AG04450 (cell line): Measurements from ENCODE around the gene TIMP2. TPM values are rescaled to one million over a fixed set of nuclear protein-coding genes. Genes with fewer than 3 reads are reported as not detected.

ENCODE experiments used
- CTCF ChIA-PET: fragments of 300-600, 350-600 bp; formaldehyde crosslinking; extraction: SDS; loops from one replicate; lab custom pipeline; 2022; ENCODE audit warnings: antibody characterized with exemption, inconsistent platforms; lab: Charles Lee
- POLR2A ChIA-PET: fragments of 350-600 bp; formaldehyde crosslinking; extraction: SDS; loops from one replicate; lab custom pipeline; 2021; ENCODE audit warnings: antibody characterized with exemption, inconsistent platforms; lab: Yijun Ruan, JAX
- DNase-seq: peaks from one replicate; pipeline ENCODE4 v3.0.0-alpha.2; 2011; ENCODE audit warnings: low read depth, low spot score
- H3K27ac ChIP-seq: one replicate; pipeline ENCODE4 v1.5.1; 2012; ENCODE audit warnings: low read depth, low read length, control low read depth
- H3K27me3 ChIP-seq: one replicate; pipeline ENCODE4 v1.6.0; 2012; ENCODE audit warnings: low read length; ENCODE audit not compliant: control insufficient read depth, insufficient read depth
- H3K4me3 ChIP-seq: 2 replicates; pipeline ENCODE4 v1.5.1; 2011; ENCODE audit warnings: mild to moderate bottlenecking, low read depth, low read length, control low read depth
- H3K9me3 ChIP-seq: 2 replicates; pipeline ENCODE4 v1.5.1; 2012; ENCODE audit warnings: low read length; ENCODE audit not compliant: control insufficient read depth, insufficient read depth
- polyA plus RNA-seq: library from polyadenylated mRNA; depleted of rRNA; stranded (reverse); fragments of >200 nt; gene quantifications from 2 replicates; pipeline ENCODE4 v1.2.3, GENCODE V29; 2011
- TF ChIP-seq, protein P1 (sequence below): IDR thresholded peaks from 2 replicates; pipeline ENCODE4 v1.5.1; 2011; ENCODE audit warnings: low read depth, low read length, control low read depth, inconsistent platforms

The TIMP2 gene
- polyA plus RNA-seq, 1 experiment = 356 TPM

DNA sequence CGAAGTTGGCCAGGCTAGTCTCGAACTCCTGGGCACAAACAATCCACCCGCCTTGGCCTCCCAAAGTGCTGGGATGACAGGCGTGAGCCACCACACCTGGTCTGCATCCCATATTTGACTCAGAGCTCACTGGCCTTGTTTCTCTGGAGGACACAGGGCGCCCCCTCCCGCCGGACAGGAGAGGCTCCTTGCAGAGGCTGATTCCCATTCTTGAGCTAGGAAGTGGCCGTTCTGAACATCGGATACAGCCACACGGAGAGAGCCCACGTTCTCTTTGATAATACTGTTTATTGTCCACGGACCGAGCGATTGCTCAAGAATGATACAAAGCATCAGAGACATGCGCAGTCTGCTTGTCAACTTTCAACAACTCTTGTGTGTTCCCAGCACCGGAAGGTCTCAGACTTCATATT is 72.5 kb downstream of the TIMP2 start:
- H3K9me3 ChIP-seq = no peaks in the 10 kb centered on the region
- ChIA-PET POLR2A (interaction anchor here (0.7 to 0.9 kb wide), 3 partner anchors 13 to 122 kb away, joined by 3 to 6 read pairs (median 3); no protein-coding TSS in a partner anchor), CTCF (interaction anchor here (0.6 to 2.4 kb wide), 8 partner anchors 10 to 140 kb away, joined by 3 to 13 read pairs (median 4); no protein-coding TSS in a partner anchor)
- DNase-seq = no peak
- no peaks in the 10 kb centered on the region for H3K27me3 ChIP-seq
- no peak overlapping the region for H3K4me3 ChIP-seq
- H3K27ac ChIP-seq = peak overlapping the region; percentile 31
- TF ChIP-seq, protein P1, sequence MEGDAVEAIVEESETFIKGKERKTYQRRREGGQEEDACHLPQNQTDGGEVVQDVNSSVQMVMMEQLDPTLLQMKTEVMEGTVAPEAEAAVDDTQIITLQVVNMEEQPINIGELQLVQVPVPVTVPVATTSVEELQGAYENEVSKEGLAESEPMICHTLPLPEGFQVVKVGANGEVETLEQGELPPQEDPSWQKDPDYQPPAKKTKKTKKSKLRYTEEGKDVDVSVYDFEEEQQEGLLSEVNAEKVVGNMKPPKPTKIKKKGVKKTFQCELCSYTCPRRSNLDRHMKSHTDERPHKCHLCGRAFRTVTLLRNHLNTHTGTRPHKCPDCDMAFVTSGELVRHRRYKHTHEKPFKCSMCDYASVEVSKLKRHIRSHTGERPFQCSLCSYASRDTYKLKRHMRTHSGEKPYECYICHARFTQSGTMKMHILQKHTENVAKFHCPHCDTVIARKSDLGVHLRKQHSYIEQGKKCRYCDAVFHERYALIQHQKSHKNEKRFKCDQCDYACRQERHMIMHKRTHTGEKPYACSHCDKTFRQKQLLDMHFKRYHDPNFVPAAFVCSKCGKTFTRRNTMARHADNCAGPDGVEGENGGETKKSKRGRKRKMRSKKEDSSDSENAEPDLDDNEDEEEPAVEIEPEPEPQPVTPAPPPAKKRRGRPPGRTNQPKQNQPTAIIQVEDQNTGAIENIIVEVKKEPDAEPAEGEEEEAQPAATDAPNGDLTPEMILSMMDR = peak; percentile 41

DNA sequence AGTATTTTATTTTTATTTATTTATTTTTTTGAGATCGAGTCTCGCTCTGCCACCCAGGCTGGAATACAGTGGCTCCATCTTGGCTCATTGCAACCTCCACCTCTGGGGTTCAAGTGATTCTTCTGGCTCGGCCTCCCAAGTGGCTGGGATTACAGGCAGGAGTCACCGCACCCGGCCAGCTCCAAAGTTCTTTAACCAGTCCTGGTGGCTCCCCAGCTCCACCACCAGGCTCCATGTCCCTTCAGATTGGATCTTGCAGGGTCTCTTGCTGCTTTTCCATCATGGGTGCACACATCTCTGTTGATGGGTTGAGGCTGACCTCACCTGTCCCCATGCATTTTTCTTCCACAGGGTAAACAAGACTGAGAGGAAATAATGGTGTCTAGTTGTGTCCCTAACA is 76.2 kb downstream of the TIMP2 start:
- Histone ChIP-seq H3K27me3 (no peaks in the 10 kb centered on the region), H3K4me3 (no peak overlapping the region), H3K27ac (no peak overlapping the region), H3K9me3 (no peaks in the 10 kb centered on the region)
- ChIA-PET POLR2A (no interaction called here), CTCF (interaction anchor here (0.6 kb wide), 1 partner anchor 122 kb away, joined by 3 read pairs; no protein-coding TSS in a partner anchor)
- DNase-seq = no peak
- TF ChIP-seq, protein P1 = no peak

DNA sequence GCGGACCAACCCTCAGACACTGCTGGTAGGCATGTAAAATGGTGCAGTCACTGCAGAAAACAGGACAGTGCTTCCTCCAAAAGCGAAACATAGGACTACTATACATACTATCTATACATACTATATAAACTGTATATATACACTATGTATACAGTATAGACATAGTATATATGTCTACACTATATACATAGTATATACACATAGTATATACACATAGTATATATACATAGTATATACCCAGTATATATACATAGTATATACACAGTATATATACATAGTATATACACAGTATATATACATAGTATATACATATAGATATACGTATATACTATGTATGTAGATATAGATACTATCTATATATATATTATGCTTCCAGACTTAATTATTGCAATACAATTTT is 78.1 kb downstream of the TIMP2 start:
- CTCF ChIA-PET = interaction anchor here (1.4 kb wide), 1 partner anchor 19 kb away, joined by 8 read pairs; no protein-coding TSS in a partner anchor

DNA sequence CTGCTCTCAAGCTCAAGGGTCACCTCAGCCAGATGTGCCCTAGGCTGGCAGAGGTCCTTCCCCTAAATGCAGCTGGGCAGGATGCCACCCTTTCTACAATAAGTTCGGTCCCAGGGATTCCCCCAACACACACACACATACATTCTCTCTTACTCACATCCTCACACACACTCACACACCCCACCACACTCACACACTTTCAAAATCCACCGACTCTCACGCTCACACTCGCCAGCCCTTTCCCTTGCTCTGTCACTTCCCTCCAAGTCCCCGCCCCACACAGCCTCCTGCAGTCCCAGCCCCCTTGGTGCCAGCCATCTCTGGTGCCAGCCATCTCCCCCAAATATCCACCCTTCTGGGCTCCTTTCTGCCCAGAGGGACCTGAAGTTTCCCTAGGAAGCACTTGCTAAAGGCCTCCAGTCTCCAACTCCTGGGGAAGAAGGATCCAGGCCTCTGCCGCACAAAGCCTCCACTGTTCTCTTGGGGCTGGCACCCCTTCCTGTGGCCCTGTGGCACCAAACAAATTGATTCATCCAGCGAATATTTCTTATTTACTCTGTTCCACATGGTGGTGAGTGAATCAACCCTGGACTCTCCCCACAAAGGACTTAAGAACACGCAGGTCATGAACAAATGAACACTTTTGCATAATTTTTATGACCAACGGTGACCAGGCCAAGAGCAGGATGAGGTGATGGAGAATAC is 80.7 kb downstream of the TIMP2 start:
- CTCF ChIA-PET = no interaction called here
- POLR2A ChIA-PET = no interaction called here
- no peak for DNase-seq
- no peaks in the 10 kb centered on the region; the same call in 1 of the 2 replicates for H3K9me3 ChIP-seq
- H3K4me3 ChIP-seq = no peak overlapping the region
- TF ChIP-seq, protein P1 = no peak
- H3K27me3 ChIP-seq = no peaks in the 10 kb centered on the region
- no peak overlapping the region for H3K27ac ChIP-seq

More for the DNA sequence above, 78.1 kb downstream of the TIMP2 start:
- no peak for DNase-seq
- H3K9me3 ChIP-seq = no peaks in the 10 kb centered on the region; the same call in 1 of the 2 replicates
- POLR2A ChIA-PET = no interaction called here
- H3K27me3 ChIP-seq = no peaks in the 10 kb centered on the region
- H3K27ac ChIP-seq = no peak overlapping the region
- TF ChIP-seq, protein P1 = no peak
- H3K4me3 ChIP-seq = no peak overlapping the region

DNA sequence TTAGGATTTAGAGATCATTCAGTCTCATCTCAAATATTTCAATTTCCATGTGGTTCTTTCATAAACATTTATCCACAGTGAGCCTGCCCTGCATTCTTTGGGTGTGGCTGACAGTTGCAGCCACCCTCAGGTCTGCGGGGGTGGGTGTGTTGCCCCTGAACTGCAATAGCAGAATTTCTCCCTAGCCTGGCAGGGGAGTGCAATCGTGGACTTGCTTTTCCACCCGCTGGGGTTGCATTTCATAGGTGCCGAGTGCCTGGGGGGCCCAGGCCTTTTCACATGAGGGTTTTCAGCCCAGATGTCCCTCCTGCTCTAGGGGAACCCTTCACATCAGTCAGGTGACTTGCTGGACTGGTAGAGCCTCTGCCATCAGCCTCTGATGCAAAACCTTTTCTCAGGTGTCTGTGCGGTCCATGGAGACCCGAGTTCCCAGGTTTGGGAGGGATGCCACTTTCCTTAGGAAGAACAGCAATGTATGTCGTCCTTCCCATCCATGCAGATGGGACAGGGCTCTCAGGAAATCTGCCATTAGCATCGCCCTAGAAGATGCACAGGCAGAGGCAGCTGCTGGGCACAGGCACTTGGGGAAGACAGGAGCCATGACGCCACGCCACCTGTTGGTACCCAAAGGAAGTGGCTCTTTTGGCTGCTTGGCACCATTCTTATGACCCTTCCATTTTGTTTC is 82.2 kb downstream of the TIMP2 start:
- Histone ChIP-seq H3K4me3 (no peak overlapping the region), H3K9me3 (no peaks in the 10 kb centered on the region; the same call in 1 of the 2 replicates), H3K27me3 (no peaks in the 10 kb centered on the region), H3K27ac (no peak overlapping the region)
- DNase-seq = no peak
- TF ChIP-seq, protein P1 = peak; percentile 51
- ChIA-PET CTCF (no interaction called here), POLR2A (no interaction called here)
